Measurements from ENCODE around the gene KSR1.

Gene KSR1

DNA sequence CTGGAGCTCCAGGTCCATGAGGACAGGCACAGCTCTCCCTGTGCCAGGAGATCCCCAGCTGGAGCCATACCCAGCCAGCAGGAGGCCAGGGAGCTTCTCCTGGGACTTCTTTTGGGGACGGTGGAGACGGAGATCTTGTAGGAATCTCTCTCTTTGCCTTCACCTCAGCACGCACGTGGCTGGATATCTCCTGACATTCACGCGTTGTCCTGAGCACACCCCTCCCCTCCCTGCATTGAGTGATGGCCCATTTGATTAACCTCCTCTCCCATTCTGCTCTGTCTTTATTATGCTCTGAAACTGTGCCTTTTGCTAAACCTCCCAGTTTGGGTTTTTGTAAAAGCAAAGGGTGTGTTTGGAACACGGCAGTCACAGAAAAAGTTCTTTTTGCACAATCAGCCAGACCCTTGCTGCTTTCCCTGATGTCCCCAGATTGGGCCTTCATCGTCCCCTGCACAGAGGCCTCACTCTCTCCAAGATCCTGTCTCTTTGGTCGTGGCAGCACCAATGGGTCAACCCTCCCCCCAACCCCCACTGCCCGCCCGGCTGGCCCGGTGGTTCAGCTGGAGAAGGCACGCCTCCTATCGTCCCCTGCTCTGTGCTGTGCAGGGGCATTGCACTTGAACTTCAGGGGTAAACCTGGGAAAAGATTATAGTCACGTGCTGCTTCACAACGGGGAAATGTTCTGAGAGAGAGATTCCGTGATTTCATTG lies 142.2 kb downstream of the KSR1 start:
- TF ChIP-seq, protein P1, sequence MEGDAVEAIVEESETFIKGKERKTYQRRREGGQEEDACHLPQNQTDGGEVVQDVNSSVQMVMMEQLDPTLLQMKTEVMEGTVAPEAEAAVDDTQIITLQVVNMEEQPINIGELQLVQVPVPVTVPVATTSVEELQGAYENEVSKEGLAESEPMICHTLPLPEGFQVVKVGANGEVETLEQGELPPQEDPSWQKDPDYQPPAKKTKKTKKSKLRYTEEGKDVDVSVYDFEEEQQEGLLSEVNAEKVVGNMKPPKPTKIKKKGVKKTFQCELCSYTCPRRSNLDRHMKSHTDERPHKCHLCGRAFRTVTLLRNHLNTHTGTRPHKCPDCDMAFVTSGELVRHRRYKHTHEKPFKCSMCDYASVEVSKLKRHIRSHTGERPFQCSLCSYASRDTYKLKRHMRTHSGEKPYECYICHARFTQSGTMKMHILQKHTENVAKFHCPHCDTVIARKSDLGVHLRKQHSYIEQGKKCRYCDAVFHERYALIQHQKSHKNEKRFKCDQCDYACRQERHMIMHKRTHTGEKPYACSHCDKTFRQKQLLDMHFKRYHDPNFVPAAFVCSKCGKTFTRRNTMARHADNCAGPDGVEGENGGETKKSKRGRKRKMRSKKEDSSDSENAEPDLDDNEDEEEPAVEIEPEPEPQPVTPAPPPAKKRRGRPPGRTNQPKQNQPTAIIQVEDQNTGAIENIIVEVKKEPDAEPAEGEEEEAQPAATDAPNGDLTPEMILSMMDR (IDR thresholded peaks at IDR 0.05; ENCODE audit: low read depth, low read length), result no peak
- no peak for TF ChIP-seq EZH2phosphoT487 (IDR thresholded peaks at IDR 0.05; ENCODE audit: low read depth)
- Histone ChIP-seq H3K27ac (ENCODE audit: low read length) (no peak overlapping the region), H3K79me2 (ENCODE audit: low read length) (no peaks in the 10 kb centered on the region), H3K4me1 (ENCODE audit: low read length) (no peaks in the 10 kb centered on the region), H3K9ac (ENCODE audit: low read length) (no peak overlapping the region), H4K20me1 (ENCODE audit: insufficient read depth, low read length) (no peaks in the 10 kb centered on the region; the same call in 1 of the 2 replicates), H3K27me3 (ENCODE audit: low read depth, low read length) (peaks cover 16% of the 10 kb centered on the region), H3K4me3 (ENCODE audit: low read length) (no peak overlapping the region), H3K9me3 (ENCODE audit: insufficient read depth, low read length) (no peaks in the 10 kb centered on the region), H3K4me2 (ENCODE audit: low read length) (no peak overlapping the region), H2AFZ (ENCODE audit: low read depth, low read length) (no peak overlapping the region), H3K36me3 (replicated peaks; ENCODE audit: low read depth, low read length) (no peaks in the 10 kb centered on the region)

- H3K27me3 ChIP-seq (ENCODE audit: low read depth, low read length), result peaks cover 11% of the 10 kb centered on the region
- H3K4me1 ChIP-seq (ENCODE audit: low read length), result no peaks in the 10 kb centered on the region
- H3K4me3 ChIP-seq (ENCODE audit: low read length), result no peak overlapping the region
- no peak overlapping the region for H2AFZ ChIP-seq (ENCODE audit: low read depth, low read length)
- no peaks in the 10 kb centered on the region for H3K36me3 ChIP-seq (replicated peaks; ENCODE audit: low read depth, low read length)
- TF ChIP-seq, protein P1 (IDR thresholded peaks at IDR 0.05; ENCODE audit: low read depth, low read length), result no peak
- TF ChIP-seq EZH2phosphoT487 (IDR thresholded peaks at IDR 0.05; ENCODE audit: low read depth), result no peak
- no peaks in the 10 kb centered on the region; the same call in 1 of the 2 replicates for H4K20me1 ChIP-seq (ENCODE audit: insufficient read depth, low read length)
- H3K4me2 ChIP-seq (ENCODE audit: low read length), result no peak overlapping the region
- no peak overlapping the region for H3K9ac ChIP-seq (ENCODE audit: low read length)
- H3K9me3 ChIP-seq (ENCODE audit: insufficient read depth, low read length), result no peaks in the 10 kb centered on the region
- H3K79me2 ChIP-seq (ENCODE audit: low read length), result no peaks in the 10 kb centered on the region
- no peak overlapping the region for H3K27ac ChIP-seq (ENCODE audit: low read length)
These were observed 144.2 kb downstream of the KSR1 start for GRCh38 chr17:27600471-27600870.

- Histone ChIP-seq H2AFZ (ENCODE audit: low read depth, low read length) (no peak overlapping the region), H3K9me3 (ENCODE audit: insufficient read depth, low read length) (no peaks in the 10 kb centered on the region), H3K36me3 (replicated peaks; ENCODE audit: low read depth, low read length) (no peaks in the 10 kb centered on the region), H3K79me2 (ENCODE audit: low read length) (no peaks in the 10 kb centered on the region), H3K4me1 (ENCODE audit: low read length) (no peaks in the 10 kb centered on the region), H3K9ac (ENCODE audit: low read length) (no peak overlapping the region), H3K4me3 (ENCODE audit: low read length) (no peak overlapping the region), H3K27ac (ENCODE audit: low read length) (no peak overlapping the region), H3K4me2 (ENCODE audit: low read length) (no peak overlapping the region), H4K20me1 (ENCODE audit: insufficient read depth, low read length) (no peaks in the 10 kb centered on the region; the same call in 1 of the 2 replicates), H3K27me3 (ENCODE audit: low read depth, low read length) (peaks cover 11% of the 10 kb centered on the region)
- TF ChIP-seq EZH2phosphoT487 (IDR thresholded peaks at IDR 0.05; ENCODE audit: low read depth), result no peak
- TF ChIP-seq, protein P1 (IDR thresholded peaks at IDR 0.05; ENCODE audit: low read depth, low read length), result peak; percentile 93
These were observed 145.1 kb downstream of the KSR1 start for GRCh38 chr17:27601069-27601974.

- Histone ChIP-seq H3K9me3 (ENCODE audit: insufficient read depth, low read length) (no peaks in the 10 kb centered on the region), H3K9ac (ENCODE audit: low read length) (no peak overlapping the region), H2AFZ (ENCODE audit: low read depth, low read length) (no peak overlapping the region), H3K4me3 (ENCODE audit: low read length) (no peak overlapping the region), H3K27ac (ENCODE audit: low read length) (no peak overlapping the region), H3K36me3 (replicated peaks; ENCODE audit: low read depth, low read length) (no peaks in the 10 kb centered on the region), H3K4me2 (ENCODE audit: low read length) (no peak overlapping the region), H3K79me2 (ENCODE audit: low read length) (no peaks in the 10 kb centered on the region), H3K4me1 (ENCODE audit: low read length) (no peaks in the 10 kb centered on the region), H3K27me3 (ENCODE audit: low read depth, low read length) (peaks cover 11% of the 10 kb centered on the region), H4K20me1 (ENCODE audit: insufficient read depth, low read length) (no peaks in the 10 kb centered on the region; the same call in 1 of the 2 replicates)
- TF ChIP-seq, protein P1 (IDR thresholded peaks at IDR 0.05; ENCODE audit: low read depth, low read length), result no peak
- TF ChIP-seq EZH2phosphoT487 (IDR thresholded peaks at IDR 0.05; ENCODE audit: low read depth), result no peak
These were observed 145.7 kb downstream of the KSR1 start for GRCh38 chr17:27601975-27602302.

All from OCI-LY3 (cell line).